ENCODE results near the gene CDH18. TPM values are rescaled to one million over a fixed set of nuclear protein-coding genes. Genes with fewer than 3 reads are reported as not detected.

The CDH18 gene
- total RNA-seq, 1 donor from 2014 or later, result not detected

DNA sequence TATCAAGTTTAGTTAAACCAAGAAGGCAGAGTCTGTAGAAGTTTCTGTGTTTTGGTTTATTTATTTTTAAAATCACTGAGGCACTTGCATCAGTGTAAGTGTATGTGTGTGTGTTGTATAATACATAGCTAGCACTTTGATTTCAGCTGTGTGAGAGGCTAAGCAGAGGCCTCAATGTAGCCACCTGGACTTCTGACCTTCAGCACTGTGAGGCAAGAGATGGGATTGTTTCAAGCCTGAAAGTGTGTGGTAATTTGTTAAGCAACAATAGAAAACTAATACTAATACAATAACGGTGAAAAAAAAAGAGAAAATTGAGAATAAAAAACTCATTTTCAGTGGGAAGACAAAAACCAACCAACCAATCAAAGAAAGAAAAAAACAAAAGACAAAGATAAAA lies 327.3 kb downstream of the CDH18 start:
- no peaks in the 10 kb centered on the region for H3K4me1 ChIP-seq
- no peak overlapping the region for H3K4me3 ChIP-seq
- no peak for DNase-seq (ENCODE audit: low spot score in 2 of 2)
- intact Hi-C loops (cut with DNase I), result no loop called here
- H3K36me3 ChIP-seq, result no peaks in the 10 kb centered on the region
- TF ChIP-seq, protein P1, sequence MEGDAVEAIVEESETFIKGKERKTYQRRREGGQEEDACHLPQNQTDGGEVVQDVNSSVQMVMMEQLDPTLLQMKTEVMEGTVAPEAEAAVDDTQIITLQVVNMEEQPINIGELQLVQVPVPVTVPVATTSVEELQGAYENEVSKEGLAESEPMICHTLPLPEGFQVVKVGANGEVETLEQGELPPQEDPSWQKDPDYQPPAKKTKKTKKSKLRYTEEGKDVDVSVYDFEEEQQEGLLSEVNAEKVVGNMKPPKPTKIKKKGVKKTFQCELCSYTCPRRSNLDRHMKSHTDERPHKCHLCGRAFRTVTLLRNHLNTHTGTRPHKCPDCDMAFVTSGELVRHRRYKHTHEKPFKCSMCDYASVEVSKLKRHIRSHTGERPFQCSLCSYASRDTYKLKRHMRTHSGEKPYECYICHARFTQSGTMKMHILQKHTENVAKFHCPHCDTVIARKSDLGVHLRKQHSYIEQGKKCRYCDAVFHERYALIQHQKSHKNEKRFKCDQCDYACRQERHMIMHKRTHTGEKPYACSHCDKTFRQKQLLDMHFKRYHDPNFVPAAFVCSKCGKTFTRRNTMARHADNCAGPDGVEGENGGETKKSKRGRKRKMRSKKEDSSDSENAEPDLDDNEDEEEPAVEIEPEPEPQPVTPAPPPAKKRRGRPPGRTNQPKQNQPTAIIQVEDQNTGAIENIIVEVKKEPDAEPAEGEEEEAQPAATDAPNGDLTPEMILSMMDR (IDR thresholded peaks at IDR 0.05), result no peak
- H3K27ac ChIP-seq, result no peak overlapping the region
- no peaks in the 10 kb centered on the region for H3K27me3 ChIP-seq
- no peaks in the 10 kb centered on the region for H3K9me3 ChIP-seq

DNA sequence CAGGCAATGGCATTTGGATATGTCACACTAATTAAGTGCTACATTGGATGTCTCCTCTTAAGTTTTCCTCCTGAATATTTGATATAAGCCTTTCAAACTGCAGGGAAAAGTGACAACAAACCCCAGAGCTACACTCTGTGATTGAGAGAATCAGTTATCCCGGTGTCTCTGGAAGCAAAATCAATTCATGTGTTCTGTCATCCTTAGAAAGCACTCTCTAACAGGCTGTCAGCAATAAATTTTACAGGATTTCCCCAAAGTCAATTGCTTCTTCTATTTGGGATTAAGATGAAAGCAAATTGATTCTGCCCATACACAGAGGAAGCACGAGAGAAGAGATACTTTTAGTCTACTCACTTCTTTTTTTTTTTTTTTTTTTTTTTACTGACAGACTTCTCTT lies 332.4 kb downstream of the CDH18 start:
- no peaks in the 10 kb centered on the region for H3K27me3 ChIP-seq
- no peaks in the 10 kb centered on the region for H3K9me3 ChIP-seq
- no peak overlapping the region for H3K27ac ChIP-seq
- no peaks in the 10 kb centered on the region for H3K4me1 ChIP-seq
- DNase-seq (ENCODE audit: low spot score in 2 of 2), result no peak
- intact Hi-C loops (cut with DNase I), result no loop called here
- TF ChIP-seq, protein P1 (IDR thresholded peaks at IDR 0.05), result no peak
- no peaks in the 10 kb centered on the region for H3K36me3 ChIP-seq
- no peak overlapping the region for H3K4me3 ChIP-seq

DNA sequence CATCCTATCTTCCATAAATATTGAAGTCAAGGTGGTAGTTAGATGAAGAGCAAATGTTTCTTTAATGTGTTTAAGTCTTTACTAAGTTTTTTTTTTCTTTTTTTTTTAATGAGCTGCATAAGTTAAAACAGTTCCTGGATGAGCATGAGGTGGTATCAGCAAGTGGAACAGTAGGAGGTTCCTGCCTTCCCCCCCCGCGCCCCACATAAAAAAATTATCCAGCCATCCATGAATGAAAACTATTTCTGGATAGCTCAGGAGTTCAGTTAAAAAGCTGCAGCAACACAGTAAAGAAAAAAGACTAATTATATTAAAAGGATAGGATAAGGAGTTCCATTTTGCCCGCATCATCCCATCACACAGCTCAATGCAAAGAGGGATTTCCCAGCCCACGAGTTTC lies 349.5 kb downstream of the CDH18 start:
- intact Hi-C loops (cut with DNase I), result no loop called here
- no peak for DNase-seq (ENCODE audit: low spot score in 2 of 2)

DNA sequence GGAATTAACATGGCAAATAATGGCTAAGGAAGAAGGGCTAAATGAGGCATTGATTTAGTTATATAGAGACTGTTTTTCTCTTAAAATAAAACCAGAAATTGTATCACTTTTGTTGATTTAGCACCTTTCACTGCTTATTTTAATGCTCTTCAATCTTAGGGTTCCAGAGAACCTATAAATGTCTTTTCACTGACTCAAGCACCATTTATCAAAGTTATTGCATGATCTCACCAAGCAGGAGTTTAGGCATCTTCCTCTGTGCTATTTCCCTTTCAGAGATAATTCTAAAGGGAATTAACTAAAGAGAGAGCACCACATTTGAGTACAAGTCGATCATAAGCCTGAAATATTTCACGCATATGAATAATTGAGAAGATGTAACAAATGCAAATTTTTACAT lies 357.1 kb downstream of the CDH18 start:
- H3K4me1 ChIP-seq, result no peaks in the 10 kb centered on the region

More for the DNA sequence above, 349.5 kb downstream of the CDH18 start:
- Histone ChIP-seq H3K27ac (no peak overlapping the region), H3K4me3 (no peak overlapping the region), H3K9me3 (no peaks in the 10 kb centered on the region), H3K36me3 (no peaks in the 10 kb centered on the region), H3K4me1 (no peaks in the 10 kb centered on the region), H3K27me3 (no peaks in the 10 kb centered on the region)
- TF ChIP-seq, protein P1 (IDR thresholded peaks at IDR 0.05), result no peak

DNA sequence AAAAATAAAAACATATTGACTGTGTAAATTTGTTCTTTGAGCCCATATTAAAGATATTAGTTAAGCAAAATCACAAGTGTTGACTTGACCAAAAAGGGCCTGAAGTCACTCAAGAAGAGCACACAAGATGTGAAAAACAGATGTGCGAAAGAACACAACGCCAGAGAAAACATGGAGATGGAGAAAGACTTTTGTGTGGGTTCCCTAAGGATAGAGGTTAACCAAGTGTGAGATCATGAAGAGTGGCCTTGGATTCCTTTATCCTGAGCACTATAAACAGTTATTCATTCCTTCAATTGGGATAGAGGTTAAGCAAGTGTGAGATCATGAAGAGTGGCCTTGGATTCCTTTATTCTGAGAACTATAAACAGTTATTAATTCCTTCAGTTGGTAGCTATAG lies 361.8 kb downstream of the CDH18 start:
- TF ChIP-seq, protein P1 (IDR thresholded peaks at IDR 0.05), result no peak
- no peak overlapping the region for H3K4me3 ChIP-seq
- H3K27ac ChIP-seq, result no peak overlapping the region
- DNase-seq (ENCODE audit: low spot score in 2 of 2), result no peak
- intact Hi-C loops (cut with DNase I), result no loop called here
- H3K27me3 ChIP-seq, result no peaks in the 10 kb centered on the region
- no peaks in the 10 kb centered on the region for H3K9me3 ChIP-seq
- H3K4me1 ChIP-seq, result no peaks in the 10 kb centered on the region
- H3K36me3 ChIP-seq, result no peaks in the 10 kb centered on the region

More for the DNA sequence above, 357.1 kb downstream of the CDH18 start:
- intact Hi-C loops (cut with DNase I), result no loop called here
- Histone ChIP-seq H3K36me3 (no peaks in the 10 kb centered on the region), H3K4me3 (no peak overlapping the region), H3K27ac (no peak overlapping the region), H3K9me3 (no peaks in the 10 kb centered on the region), H3K27me3 (no peaks in the 10 kb centered on the region)
- TF ChIP-seq, protein P1 (IDR thresholded peaks at IDR 0.05), result no peak
- DNase-seq (ENCODE audit: low spot score in 2 of 2), result no peak

DNA sequence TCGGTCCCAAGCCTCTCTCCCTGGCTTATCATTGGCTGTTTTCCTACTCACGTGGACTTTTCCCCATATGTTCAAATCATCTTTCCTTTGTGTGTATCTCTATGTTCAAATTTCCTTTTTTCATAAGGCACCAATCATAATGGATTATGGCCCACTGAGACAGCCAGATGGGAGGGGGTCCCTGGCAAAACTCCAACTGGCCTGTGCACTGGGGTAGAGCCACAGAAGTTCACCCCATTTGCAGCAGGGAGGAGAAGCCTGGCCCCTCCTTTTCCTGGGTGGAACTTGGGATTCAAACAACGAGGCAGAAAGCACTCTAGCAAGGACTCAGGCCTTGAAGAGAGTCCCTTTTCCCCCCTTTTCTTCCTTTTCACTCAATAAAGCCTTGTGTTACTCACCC lies 362.4 kb downstream of the CDH18 start:
- intact Hi-C loops (cut with DNase I), result no loop called here
- Histone ChIP-seq H3K27me3 (no peaks in the 10 kb centered on the region), H3K4me1 (no peaks in the 10 kb centered on the region), H3K9me3 (no peaks in the 10 kb centered on the region), H3K36me3 (no peaks in the 10 kb centered on the region), H3K27ac (no peak overlapping the region), H3K4me3 (no peak overlapping the region)
- DNase-seq (ENCODE audit: low spot score in 2 of 2), result no peak
- TF ChIP-seq, protein P1 (IDR thresholded peaks at IDR 0.05), result no peak
